GM21515 (cell line): ENCODE measurements around the gene PTPN1.

ENCODE experiments used
- ATAC-seq: cut with Tn5 transposase; IDR thresholded peaks from one replicate; pipeline ENCODE4 v1.9.1; 2021; ENCODE audit not compliant: unreplicated experiment

PTPN1 gene

DNA sequence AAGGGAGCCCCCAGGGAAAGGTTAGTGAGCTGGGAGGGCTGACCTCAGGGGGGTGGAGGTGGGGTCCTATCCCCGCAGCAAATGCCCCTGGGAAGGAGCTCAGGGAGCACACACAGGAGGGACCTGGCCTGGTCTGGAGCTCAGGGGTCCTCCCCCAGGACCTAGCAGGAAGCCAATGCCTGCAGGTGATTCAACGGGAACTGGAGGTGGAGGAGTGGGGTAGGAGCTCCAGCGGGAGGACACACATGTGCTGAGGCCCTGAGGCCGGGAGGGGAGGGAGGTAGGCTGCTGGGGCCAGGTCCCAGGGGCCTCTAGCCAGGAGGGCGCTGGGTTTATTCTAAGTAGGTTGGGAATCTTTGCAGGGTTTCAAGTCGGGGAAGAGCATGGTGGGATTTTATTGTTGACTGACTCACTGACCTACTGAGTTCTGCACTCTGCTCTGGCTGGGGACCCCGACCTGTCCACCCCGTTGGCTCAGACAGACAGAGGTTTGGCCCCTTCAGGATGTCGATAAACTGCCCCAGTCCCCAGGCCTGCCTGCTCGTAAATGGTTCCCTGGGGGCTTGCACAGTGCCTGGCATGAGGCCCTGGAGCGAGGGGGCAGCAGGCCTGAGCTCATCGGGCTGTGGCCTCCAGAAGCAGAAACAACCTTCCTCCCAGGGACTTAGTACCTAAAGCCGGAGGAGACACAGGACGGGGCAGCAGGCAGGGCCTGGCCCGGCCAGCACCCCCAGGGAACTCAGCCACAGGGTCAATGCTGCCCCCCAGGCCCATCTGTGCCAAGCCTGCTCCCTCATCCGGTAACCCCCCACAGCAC, 118.9 kb downstream of the PTPN1 start:
- ATAC-seq: no peak

DNA sequence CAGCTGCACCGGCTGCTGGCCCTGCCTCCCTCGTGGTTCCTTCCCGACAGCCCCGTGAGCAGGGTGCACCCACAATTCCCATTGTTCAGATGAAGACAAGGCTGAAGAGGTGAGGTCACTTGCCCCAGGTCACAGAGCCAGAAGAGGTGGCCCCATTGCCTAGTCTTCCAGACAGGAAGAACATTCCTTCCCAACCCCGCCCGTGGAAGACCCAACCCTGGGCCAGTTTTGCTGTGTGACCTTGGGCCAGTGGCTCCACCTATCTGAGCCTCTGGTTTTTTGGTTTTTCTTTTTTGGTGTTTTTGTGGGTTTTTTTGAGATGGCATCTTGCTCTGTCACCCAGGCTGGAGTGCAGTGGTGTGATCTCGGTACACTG, 119.5 kb downstream of the PTPN1 start:
- no peak for ATAC-seq

DNA sequence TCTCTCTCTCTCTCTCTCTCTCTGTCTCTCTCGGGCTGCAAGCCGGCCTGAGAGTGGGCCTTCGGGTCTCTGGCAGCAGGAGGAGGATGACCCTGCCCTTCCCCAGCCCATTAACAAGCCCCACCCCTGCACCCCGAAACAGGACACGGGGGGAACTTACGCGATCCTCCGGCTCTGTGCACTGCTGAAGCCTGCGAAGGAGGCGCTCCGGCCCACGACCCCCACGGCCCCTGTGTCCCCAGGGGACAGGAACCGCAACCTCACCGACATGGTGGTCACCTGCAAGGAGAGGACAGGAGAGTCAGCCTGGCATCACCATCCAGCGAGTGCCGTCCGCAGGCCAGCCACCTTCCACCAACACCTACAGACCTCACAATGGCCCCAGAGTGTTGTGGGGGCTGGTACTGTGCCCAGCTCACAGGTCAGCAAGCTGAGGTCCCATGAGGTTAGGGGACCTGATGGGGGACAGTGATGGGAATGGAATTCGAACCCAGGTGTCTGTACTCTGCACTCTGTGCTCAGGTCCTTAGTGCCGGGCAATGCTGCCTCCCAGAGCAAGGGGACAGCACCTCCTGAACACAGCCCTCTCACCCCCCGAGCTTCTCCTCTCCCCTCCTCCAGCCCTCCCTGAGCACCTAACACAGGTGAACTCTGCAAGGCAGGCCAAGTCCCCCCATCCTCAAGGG, 120.5 kb downstream of the PTPN1 start:
- ATAC-seq: no peak

DNA sequence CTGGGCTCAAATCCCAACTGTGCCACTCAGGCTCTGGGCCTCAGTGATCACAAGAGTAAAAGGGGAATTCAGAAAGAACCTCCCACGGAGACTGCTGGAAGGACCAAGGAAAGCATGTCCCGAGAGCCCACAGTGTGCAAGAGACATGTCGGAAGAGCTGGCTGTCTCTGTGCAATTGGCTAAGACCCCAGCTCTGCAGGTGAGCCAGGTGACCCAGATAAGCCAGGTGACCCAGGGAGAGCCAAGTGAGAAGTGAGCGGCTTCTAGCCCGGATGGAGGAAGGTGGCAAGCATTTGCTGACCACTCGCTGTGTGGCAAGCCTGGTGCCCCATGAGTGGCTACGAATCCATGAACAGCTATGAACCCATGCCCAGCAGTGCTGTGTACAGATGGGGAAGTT, 122.1 kb downstream of the PTPN1 start:
- no peak for ATAC-seq

DNA sequence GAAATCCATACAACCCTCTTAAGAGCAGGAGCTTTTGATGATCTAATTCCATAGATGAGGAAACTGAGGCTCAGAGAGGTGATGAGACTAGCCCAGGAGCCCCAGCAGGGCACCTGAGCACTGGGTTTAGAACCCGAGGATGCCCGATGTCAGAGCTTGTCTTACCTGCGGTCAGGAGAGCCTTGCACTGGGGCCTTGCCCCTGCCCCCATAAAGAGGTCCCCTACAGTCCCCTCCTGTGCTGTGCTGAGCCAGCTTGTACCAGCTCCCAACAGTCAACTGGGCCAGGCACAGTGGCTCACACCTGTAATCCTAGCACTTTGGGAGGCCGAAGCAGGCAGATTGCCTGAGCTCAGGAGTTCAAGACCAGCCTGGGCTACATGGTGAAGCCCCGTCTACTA, 122.5 kb downstream of the PTPN1 start:
- ATAC-seq: no peak

DNA sequence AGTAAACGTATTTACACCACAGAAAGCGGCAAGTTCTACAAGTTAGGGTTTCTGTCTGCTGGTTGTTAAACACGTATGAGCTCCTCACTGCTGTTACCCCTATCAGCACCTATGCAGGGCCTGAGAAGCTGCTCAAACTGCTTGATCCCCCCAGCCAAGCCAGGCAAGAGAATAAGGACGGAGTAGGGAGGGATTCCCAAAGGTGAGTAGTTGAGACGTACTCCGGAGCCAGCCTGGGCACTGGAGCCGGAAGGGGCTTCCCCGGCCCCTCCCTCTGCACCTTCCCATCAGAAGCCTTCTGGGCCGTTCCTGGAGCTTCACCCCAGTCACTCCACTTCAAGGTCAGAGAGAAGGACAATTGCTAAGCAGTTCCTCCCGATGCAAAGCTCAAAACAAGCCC, 123.2 kb downstream of the PTPN1 start:
- no peak for ATAC-seq

DNA sequence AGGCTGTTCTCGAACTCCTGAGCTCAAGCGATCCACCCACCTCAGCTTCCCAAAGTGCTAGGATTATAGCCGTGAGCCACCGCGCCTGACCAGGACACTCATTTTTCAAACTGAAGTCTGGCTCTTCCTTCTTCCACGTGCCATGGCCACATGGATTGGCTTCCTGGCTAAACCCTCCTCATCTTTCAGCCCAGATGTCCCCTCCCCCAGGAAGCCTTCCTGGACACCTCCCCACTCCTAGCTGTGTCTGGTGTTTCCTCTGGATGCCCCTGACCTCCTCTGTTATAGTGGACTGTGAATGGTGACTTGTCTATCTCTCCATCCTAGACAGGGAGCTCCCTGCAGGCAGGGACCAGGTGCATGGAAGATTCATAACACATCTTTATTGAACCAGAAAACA, 124.0 kb downstream of the PTPN1 start:
- ATAC-seq: no peak
